ENCODE measurements around the gene ICAM2. TPM values are rescaled to one million over a fixed set of nuclear protein-coding genes. Genes with fewer than 3 reads are reported as not detected.
A peak's percentile ranks its signal among the peaks of the same experiment; 100 is the strongest.
"Not testable (repeated sequence)": the region's sequence is repeated elsewhere in the genome, so short reads cannot be mapped to it uniquely, and the experiment has no call there.

The ICAM2 gene
- polyA plus RNA-seq, 4 donors, result 22.0 to 36.0 (median 29.4) TPM

DNA sequence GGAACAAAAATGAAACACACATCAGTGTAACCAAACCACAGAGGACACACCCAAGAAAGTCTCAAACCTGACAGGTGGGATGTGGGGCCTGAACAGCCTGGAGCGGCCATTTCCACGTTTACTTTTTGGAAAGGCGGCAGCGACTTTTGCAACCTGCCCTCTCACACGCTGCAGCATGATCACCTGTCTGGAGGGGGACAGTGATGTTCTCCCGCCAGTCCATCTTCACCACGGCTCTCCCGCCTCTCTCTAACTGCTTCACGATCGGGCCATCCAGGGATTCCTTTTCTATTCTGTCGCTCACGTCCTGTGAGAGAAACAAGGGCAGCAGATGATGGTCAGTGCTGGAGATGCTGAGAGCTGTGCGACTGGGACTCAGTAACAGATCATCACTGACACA, 24.7 kb upstream of the ICAM2 start:
- no peak for DNase-seq (ENCODE audit: low read depth in 4 of 4, low spot score in 2 of 4)

DNA sequence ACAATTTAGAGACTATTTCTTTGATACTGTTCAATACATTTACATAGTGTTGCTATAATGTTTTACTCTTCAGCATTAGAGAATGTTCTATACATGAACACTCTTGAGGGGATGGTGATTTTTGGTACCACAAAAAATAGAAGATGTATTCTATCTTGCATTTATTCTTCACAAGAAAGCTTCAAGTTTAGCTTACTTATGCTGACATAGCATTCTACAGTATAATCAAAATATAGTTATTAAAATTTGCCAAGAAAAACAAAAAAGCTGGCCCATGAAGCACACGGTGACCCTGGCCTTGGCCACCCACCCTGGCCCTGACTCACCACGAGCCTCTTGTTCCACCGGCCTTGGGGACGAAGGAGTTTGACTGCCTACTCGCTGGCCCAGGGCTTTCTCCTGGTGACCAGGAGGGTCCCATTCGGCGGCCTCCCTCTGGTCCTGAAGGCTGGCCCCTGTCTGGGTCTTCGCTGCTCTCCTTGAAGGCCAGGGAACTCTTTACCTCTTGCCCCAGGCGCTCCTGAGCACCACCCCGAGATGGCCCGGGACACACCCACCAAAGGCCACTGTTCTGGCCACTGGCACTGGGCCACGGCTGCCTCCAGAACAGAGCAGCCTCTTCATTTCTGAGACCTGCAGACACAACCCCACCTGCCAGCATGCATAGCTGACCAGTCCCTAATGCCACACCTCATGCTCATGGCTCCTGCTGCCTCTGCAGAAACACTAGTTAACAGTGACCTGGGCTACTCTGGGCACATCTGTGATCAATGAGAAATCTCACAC, 22.5 kb upstream of the ICAM2 start:
- no peak for DNase-seq (ENCODE audit: low read depth in 4 of 4, low spot score in 2 of 4)

DNA sequence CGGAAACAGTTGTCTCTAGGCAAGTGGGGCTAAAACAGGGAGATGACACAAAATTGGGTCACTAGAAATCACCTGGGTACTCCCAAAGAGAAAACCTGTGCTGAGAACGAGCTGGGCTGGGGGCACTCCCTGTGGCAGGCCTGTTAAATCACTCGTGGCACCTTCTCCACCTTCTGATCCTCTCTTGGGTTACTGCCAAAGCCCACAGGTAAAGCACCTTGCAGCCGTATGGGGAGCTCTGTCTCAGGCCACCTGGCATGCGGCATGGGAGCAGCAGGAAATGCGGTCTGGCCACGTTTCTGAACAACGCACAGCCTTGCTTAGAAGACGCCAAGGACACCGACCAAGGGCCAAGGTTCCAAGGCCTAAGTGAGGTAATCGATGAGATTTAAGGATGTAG, 21.5 kb upstream of the ICAM2 start:
- no peak for DNase-seq (ENCODE audit: low read depth in 4 of 4, low spot score in 2 of 4)

DNA sequence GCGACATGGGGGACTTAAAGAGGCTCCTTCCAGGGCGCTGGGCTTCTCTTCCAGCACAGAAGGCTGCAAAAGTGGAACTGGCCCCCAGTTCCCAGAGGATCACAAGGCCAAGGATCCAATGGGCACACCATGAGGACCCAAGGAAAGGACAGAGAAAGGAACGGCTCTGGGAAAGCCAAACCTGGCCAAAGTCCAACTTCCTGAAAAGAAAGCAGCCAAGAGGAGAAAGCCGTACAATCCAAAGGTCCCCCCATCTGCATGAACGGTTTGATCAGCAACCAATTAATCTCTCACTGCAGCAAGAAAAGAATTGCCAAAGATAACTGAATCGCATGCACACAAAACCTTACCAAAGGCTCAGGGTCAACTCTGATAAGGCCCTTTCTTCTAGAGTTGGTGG, 19.8 kb upstream of the ICAM2 start:
- no peak for DNase-seq (ENCODE audit: low read depth in 4 of 4, low spot score in 2 of 4)

DNA sequence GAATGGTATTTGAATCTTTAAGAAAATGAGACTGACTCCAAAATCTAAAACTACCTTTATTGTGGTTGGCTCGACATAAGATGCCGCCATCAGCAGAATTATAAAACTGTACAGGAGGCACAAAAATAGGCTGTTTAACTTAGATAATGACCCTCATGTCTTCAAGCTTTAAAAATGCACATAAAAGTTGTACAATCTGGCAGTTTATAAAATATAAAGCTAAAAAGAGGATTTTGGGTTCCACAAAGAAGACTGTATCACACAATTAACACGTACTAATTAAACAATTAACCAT, 18.6 kb upstream of the ICAM2 start:
- no peak for DNase-seq (ENCODE audit: low read depth in 4 of 4, low spot score in 2 of 4)

DNA sequence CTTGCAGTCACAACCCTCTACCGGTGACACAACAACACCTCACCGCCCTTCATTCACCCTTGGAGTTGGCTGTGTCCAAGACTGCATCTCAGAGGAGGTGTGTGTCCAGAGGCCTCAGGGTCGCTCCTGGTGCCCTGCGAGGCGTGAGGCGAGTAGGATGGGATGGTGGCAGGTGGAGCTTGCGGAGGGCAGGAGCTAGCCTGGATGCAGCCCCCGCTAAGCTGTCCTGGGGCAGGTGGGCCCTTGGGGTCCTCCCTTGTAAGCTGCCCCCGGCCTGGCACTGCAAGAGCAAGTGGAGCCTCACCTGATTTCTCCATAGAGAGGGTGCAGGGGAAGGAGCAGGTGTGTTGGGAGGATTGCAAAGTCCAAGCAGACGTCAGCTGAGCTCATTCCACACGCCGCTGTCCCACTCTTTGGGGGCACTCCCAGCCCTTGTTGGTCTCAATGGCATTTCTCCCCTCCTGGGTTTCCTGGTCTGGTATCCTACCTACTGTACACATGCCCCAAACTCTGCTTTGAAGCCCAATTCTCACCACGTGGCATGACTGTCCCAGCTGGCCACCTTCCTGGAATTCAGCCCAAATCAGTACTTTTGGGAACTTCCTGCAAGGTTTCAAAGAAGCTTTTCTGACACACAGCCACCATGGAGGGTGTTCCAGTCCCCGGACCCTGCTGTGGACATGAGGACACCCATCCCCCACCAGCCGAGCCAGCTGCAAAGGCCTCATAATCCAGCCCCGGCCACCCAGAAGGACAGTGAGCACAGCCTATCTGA, 18.1 kb upstream of the ICAM2 start:
- no peak for DNase-seq (ENCODE audit: low read depth in 4 of 4, low spot score in 2 of 4)

DNA sequence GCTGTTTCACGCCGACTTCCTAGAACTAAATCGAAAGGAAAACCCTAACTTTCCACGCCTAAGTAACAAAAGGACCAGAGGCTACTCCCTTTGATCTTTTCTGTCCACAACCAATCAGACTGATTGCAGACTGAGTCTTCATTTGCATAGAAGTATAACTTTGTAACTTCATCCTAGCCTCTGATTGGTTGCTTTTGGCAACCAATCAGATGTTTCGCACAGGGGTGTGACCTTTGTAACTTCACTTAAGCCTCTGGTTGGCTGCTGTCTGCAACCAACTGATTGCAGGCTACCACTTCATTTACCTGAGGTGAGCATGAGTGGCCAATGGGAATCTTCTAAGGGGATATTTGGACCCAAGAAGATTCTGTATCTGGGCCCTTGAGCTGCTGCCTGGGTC, 17.4 kb upstream of the ICAM2 start:
- no peak for DNase-seq (ENCODE audit: low read depth in 4 of 4, low spot score in 2 of 4)

DNA sequence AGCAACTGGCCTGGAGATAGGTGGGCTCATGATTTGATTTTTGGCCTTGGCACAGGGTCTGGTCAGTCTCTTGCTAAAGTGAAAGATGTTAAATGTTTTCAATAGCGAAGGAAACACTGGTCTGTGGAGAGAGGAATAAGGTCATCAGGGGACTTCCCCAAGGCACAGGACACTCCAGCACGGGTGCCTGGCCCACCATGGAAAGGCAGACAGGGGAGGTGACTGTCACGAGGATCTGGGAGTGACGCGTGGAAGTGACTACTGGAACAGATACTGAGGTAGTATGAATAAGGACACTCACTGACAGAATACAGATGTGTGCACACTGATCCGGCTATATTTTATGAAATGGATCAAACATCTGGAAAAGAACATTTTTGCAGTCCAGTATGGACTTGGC, 16.7 kb upstream of the ICAM2 start:
- DNase-seq (ENCODE audit: low read depth in 4 of 4, low spot score in 2 of 4), result no peak

DNA sequence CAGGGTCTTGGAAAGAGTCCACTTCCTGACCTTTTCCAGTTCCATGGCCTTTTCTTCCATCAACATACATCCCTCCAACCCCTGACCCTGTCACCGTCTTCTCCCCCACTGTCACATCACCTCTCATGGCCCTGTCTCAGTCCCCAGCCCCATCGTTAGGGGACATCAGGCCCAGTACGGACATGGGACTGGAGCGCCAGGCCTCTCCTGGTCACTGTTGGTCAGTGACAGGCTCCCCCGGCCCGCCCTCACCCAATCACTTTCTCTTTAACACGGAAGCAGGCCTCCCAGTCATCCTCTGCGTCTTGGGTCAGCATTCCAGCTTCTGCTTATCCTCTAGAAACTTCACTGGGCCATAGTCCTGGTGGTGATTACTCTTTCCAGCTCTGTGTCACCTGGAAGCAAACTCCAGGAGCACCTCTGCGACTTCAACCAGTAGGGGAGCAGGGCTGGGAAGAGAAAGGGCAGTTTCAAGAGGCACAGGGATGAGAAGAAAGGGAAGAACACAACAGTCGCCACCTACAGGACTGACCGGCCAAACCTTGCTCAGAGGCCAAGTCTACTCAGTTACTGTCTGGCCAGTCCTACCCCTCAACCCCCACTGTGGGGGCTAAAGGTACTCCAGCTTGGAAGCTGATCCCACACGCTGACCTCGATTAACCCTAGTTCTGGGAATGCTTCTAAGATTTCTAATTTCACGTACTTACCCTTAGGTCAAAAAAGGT, 15.9 kb upstream of the ICAM2 start:
- DNase-seq (ENCODE audit: low read depth in 4 of 4, low spot score in 2 of 4), result no peak

DNA sequence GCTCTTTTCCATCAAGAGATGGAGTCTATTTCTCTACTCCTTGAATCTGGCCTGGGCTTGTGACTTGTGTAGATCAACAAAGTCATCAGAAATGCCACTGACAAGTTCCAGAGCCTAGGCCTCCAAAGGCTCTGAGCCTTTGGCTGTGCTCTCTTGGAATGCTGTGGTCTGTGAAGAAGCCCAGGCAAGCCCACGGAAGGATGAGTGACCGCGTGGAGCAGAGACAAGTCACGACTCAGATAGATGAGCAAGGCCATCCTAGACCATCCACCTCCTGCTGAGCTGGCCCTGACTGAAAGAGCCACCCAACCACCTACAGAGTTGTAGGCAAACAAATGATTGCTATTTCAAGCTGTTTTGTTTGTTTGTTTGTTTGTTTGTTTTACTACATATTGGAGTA, 11.6 kb upstream of the ICAM2 start:
- DNase-seq (ENCODE audit: low read depth in 4 of 4, low spot score in 2 of 4), result no peak

DNA sequence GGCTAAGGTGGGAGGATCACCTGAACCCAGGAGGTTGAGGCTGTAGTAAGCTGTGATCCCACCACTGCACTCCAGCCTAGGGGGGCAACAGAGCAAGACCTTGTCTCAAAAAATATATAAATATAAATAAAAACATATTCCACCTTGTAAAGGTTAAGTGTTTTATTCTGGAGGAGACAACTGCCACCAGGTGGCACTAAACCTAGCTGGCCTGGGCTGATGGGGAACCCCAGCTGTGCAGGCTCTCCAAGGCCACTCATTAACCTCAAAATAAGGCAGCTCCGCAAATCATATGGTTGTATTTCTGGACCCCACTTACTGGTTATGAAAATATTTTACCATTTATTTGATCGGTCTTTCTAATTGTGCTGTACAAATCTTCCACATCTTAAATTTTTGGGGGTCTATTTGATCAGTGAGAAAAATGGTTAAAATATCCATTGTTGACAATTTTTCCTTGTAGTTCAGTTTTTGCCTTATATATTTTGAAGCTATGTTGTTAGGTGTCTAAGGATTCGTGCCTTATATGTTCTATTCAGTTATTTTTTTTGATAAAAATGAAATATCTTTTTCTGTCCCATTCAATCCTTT, 8.5 kb upstream of the ICAM2 start:
- DNase-seq (ENCODE audit: low read depth in 4 of 4, low spot score in 2 of 4), result no peak

DNA sequence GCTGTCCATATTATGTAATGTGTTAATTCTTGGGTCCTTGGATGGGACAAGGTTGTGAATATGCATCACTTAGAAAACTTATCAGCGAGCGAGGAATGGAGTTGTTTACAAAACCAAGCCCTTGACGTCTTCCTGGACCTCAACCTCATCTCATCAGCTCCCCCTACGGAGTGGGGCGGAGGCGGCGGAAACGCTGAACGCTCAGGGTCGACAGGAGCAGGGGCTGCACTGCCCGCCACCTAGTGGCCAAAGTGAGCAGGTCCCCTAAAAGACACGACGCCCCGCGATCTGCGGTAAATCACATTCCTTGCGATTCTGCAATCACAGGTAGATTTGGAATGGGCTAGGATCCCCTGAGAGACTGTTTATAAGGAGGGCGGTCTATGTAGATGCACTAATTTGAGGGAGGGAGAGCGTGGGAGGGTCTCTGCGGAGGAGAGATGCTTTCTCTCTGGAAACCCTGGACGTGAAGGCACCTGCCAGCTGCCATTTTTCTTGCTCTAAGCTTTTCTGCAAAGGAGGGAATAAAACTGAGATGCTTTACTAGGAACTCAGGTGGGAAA, 5.4 kb upstream of the ICAM2 start:
- DNase-seq (ENCODE audit: low read depth in 4 of 4, low spot score in 2 of 4), result peak in 1 of 4 donors; percentile 44

DNA sequence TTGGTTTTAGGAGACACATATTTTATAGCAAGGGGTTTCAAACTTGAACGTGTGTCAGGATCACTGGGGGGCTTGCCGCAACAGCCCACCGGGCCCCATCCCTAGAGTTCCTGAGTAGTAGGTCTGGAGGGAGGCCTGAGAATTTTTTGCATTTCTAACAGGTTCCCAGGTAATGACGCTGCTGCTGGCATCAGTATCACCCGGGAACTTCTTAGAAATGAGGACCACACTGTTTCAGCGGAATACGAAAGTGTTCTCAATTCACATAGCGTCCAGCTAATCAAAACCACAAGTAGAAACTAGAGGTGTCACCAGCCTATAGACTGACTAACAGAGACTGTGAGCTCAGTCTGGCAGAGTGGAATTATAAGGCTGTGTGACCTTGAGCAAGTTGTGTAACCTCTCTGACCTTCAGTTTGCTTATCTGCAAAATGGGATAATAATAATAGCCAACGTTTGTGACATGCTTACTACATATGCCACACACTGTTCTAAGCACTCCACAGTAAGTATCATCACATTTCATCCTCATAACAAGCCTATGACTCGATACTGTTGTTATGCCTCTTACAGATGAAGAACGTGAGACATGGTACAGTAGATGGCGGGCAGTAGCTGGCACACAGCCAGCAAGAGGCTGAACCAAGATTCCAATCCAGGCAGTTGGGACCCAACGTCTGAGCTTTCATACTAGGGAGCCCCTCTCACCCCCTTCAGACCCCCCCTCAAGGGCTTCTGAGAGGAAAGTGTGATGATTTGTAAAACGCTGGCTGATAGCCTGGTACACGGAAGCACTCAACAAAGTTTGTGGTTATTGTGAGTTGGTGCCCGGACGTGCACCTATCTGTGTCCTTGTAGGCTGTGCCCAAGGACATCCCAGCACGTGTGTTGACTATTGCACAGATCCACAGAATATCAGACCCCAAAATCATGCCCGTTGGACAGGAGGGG, 4.6 kb upstream of the ICAM2 start:
- DNase-seq (ENCODE audit: low read depth in 4 of 4, low spot score in 2 of 4), result no peak

DNA sequence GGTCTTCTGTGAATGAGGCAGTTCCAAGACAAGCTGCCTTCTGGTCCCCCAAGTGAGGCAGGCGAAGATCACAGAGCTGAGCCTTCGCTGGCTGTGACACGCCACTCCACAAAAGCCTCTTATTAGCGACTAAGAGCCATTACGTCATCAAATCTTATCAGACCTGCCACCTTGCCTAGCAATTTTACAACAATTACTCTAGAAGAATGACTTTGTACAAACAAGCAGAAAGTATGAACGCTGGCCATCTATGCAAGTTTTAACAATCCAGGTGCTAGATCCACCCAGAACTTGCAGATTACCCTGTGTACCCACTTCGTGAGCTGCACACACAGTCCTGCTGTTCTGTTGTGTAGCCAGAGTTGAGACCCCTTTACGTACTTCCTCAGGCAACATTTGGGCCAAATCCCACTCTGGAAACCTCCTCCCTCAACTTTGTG, 3.8 kb upstream of the ICAM2 start:
- DNase-seq (ENCODE audit: low read depth in 4 of 4, low spot score in 2 of 4), result no peak

DNA sequence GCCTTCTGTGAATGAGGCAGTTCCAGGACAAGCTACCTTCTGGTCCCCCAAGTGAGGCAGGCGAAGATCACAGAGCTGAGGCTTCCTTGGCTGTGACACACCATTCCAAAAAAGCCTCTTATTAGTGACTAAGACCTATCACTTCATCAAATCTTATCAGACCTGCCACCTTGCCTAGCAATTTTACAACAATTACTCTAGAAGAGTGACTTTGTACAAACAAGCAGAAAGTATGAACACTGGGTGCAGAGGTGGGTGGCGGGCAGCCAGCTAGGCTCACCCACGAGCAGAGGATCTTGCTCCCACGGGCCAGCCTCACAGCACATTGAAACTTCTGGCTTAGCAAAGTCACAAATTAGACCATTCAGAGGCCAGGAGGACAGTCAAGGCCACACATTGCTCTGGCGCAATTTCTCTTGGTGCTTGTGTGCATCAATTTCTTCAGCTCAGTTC, 2.2 kb upstream of the ICAM2 start:
- no peak for DNase-seq (ENCODE audit: low read depth in 4 of 4, low spot score in 2 of 4)

DNA sequence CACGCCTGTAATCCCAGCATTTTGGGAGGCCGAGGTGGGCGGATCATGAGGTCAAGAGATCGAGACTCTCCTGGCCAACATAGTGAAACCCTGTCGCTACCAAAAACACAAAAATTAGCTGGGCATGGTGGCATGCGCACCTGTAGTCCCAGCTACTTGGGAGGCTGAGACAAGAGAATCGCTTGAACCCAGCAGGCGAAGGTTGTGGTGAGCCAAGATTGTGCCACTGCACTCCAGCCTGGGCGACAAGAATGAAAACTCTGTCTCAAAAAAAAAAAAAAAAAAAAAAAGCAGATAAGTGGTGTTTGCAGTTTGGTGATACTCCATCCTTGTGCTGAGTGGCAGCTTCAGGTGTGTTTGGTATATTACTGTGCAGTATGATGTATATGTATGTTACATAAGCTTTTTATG, 877 bp downstream of the ICAM2 start:
- DNase-seq (ENCODE audit: low read depth in 4 of 4, low spot score in 2 of 4), result not testable (repeated sequence)

DNA sequence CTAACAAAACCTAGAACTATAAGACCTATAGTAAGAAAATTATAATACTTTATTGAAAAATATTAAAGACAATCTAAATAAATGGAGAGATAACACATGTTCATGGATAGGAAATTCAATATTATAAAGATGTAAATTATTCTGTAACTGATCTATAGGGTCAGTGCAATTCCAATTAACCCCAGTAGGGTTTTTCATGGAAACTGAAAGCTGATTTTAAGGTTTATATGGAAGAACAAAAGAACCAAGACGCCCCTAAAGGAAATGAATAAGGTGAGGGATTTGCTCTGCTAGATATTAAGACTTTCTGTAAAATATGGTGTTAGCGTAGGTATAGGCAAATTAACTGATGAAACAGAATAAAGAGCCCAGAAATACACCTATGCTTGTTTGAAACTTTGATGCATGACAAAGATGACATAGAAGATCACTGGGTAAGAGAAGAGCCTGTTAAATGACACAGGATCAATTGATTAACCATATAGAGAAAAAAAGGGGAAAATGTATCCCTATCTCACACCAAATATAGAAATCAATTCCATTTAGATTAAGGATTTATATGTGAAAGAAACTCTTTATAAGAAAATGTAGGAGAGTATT, 3.0 kb downstream of the ICAM2 start:
- DNase-seq (ENCODE audit: low read depth in 4 of 4, low spot score in 2 of 4), result no peak

DNA sequence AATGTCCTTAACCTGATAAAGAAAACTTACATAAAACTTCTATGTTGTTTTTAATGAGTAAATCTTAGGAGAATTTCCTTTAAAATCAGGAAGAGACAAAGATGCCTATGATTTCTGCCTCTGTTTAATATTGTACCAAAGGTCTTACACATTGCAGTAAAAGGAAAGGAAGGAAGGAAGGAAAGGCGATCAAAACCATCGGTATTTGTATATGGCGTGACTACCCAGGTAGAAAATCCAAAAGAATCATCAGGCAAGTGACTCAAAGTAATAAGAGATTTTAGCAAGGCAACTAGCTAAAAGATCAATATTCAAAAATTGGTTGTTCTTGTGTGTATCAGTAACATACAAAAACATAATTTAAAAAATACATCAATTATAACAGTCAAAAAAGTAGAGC, 3.5 kb downstream of the ICAM2 start:
- DNase-seq (ENCODE audit: low read depth in 4 of 4, low spot score in 2 of 4), result no peak

DNA sequence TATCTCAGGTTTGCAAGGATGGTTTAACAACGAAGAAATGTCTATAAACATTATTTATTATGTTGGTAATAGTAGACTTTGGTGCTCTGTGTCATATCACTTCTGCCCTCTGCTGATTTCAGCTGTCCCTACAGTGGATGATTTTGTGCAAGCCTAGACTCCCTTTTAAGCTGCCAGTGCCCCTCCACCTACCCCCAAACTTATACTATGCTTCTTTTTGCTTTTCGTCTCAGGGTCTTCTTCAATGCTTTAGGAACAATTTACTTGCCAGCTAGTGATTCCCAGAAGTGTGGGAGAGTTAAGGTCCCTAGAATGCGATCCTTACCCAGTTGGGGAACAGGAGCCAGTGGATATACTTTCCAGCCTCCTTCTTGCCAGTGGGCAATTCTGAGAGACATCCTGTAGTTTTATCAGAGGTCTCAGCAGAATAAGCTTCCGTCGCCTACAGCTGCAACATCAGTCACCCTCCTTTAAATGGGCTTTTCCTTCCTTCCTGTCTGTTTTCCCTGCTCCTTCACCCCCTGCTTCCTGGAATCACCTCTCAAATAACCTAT, 4.1 kb downstream of the ICAM2 start:
- DNase-seq (ENCODE audit: low read depth in 4 of 4, low spot score in 2 of 4), result no peak
